Fibroblast of pulmonary artery (primary cell): ENCODE measurements around the gene ADGRA3.
"Not testable (repeated sequence)": the region's sequence is repeated elsewhere in the genome, so short reads cannot be mapped to it uniquely, and the experiment has no call there.

Experiments used
- DNase-seq: peaks from one replicate; pipeline ENCODE4 v3.0.0-alpha.2; 2010; ENCODE audit warnings: low read depth
- H3K4me3 ChIP-seq: replicated peaks from 2 replicates; pipeline ENCODE4 v1.5.1; 2011; ENCODE audit warnings: low read depth, mild to moderate bottlenecking, control low read depth, low read length, moderate library complexity
- CTCF ChIP-seq: IDR thresholded peaks from 2 replicates; pipeline ENCODE4 v1.5.1; 2011; ENCODE audit warnings: mild to moderate bottlenecking, control low read depth, low read length, inconsistent platforms; ENCODE audit errors: missing control alignments

The ADGRA3 gene

DNA sequence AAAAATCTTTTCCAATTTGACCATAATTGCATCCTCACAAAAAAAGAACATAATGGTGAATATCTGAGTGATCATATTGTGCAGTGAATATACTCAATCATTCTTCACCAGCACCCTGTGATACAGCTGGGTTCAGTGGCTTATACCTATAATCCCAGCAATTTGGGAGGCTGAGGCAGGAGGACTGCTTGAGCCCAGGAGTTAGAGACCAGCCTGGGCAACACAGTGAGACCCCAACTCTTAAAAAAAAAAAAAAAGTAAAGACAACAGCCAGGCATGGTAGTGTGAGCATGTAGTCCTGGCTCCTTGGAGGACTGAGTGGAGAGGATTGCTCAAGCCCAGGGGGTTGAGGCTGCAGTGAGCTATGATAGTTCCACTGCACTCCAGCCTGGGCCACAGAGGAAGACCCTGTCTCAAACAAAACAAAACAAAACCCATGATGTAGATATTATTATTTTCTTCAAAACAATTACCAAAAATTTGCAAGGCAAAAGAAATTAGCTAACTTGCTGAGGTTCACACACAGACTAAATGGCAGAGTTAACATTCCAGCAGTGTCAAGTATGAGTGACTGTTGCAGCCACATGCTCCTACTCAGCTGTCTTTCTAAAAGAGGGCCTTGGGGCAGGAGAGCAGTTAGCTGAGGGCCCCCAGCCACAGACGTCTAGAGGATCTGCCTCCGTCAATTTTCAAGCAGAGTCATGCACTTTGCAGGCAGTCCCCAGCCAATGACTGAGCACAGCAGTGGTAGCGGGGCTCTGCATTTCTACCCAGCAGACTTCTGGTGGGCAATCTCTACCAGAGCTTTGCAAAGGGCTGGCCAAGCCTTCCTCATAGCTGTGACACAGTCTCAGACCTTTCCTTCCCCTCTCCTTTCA is 33.4 kb downstream of the ADGRA3 start:
- no peak for DNase-seq
- no peak for TF ChIP-seq CTCF
- no peak overlapping the region for H3K4me3 ChIP-seq

DNA sequence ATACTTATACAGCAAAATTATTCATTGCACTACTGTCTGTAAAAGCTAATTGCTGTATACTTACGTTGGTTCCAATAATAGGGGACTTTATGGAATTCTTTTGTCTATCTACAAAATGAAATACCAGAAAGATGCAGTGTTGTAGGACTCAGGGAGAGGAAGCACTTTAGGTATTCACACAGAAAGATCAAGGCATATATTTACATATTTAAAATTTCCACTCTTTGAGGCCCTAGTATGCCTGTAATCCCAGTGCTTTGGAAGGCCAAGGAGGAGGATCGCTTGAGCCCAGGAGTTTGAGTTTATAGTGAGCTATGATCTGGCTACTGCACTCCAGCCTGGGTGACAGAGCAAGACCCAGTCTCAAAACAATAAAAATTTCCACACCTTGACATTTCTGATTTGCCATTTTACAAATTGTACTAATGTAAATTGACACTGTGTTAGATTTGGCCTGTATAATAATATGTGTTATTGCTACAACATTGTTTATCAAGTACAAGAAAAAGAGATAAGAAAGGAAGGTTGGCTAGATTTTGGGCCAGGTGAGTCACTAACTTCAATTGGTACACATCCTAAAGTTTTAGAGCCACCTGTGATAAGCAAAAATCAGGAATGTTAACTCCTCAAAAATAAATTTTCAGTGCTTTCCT is 35.1 kb downstream of the ADGRA3 start:
- no peak for TF ChIP-seq CTCF
- no peak overlapping the region for H3K4me3 ChIP-seq
- no peak for DNase-seq

DNA sequence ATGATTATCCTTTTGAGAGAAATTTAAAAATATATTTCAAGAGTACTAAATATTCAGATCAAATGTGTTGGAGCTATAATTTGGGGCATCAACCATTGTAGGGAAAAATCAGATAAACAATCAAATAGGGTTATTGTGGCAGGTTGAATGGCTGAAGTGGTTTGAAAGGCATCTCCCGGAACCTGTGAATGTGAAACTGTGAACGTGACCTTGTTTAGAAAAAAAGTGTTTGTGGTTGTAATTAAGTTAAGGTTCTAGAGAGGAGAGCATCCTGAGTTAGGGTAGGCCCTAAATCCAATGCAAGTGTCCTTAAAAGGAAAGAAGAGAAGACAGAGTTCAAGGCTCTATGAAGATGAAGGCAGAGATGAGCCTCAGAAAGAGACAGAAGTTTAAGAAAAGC is 37.4 kb downstream of the ADGRA3 start:
- no peak for TF ChIP-seq CTCF
- DNase-seq: no peak

GRCh38 chr4:22477813-22478182 is 38.1 kb downstream of the ADGRA3 start:
- TF ChIP-seq CTCF: no peak
- no peak overlapping the region for H3K4me3 ChIP-seq
- no peak for DNase-seq

More for the DNA sequence above, 37.4 kb downstream of the ADGRA3 start:
- no peak overlapping the region for H3K4me3 ChIP-seq

DNA sequence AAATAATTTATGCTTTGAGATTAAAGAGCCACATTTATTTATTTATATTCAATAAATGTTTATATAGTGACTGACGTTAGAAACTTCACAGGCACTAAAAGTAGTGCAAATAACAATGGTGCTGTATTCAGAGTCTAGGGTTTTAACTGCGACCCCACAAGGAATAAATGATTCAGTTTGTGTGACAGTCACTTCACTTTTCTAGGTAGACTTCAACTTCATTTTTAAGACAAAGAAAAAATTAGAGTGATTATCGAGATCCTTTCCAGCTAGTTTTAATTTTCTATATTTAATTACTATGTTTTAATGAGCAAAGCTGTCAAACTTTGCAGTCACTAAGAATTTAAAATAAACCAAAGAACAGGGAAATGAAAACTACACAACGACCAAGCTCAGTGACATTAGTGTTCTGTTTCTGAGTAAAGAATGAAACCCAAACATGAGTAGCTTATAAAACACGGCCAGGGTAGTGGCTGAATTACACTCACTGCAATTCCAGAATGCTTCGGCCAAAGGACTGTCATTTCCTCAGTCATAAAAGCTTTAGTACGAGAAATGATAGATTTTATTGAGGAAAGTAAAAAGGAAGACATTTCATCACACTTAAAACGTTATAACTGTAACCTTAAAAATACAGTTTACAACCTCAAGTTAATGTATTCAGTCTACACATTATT is 38.6 kb downstream of the ADGRA3 start:
- no peak for TF ChIP-seq CTCF
- DNase-seq: no peak
- no peak overlapping the region for H3K4me3 ChIP-seq

DNA sequence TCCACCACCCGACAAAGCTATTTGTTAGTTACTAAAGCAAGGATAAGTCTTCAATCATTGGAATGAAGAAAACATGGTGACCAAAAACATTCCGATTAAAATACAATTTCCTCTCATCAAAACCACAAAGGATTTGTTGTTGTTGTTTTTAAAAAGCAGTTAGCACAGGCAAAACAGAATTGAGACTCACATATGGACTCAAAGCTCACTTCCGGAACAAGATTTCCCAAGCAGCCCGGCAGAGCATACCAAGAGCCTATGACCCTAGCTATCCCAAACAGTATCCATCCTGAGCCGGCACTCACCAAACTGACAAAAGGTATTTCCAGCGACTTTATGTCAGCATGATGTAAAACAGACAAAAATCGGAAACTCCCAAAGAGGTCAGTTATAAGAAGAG is 39.9 kb downstream of the ADGRA3 start:
- no peak for DNase-seq
- TF ChIP-seq CTCF: no peak
- H3K4me3 ChIP-seq: no peak overlapping the region

DNA sequence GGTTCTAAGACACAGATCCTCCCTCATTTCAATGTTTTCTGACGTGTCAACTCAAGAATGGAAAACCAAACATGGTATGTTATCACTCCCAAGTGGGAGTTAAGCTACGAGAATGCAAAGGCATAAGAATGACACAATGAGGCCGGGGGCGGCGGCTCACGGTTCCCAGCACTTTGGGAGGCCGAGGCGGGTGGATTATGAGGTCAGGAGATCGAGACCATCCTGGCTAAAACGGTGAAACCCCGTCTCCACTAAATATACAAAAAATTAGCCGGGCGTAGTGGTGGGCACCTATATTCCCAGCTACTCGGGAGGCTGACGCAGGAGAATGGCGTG is 40.6 kb downstream of the ADGRA3 start:
- H3K4me3 ChIP-seq: not testable (repeated sequence)
- peak; percentile 86 for DNase-seq
